ENCODE data around the gene IL17B. TPM values are rescaled to one million over a fixed set of nuclear protein-coding genes. Genes with fewer than 3 reads are reported as not detected.

Gene IL17B
- total and polyA plus RNA-seq, 2 of the 8 experiments (the other 6 are each of a cell fraction or from before 2014, with no cell fraction given): 0.18 TPM; not detected in 1

- no peak overlapping the region for H4K8ac ChIP-seq (ENCODE audit: extremely low read depth, insufficient read depth, low read length)
- DNase-seq (ENCODE audit: low read depth in 1 of 2, low spot score in 2 of 2) (no peak), FAIRE-seq (no peak)
- no peak overlapping the region for H2BK120ac ChIP-seq (replicated peaks; ENCODE audit: low read depth, low read length)
- H3K56ac ChIP-seq (replicated peaks; ENCODE audit: insufficient read length, low read depth, low read length): no peak overlapping the region
- no peak overlapping the region for H3K23ac ChIP-seq (ENCODE audit: insufficient read length)
- CTCF ChIA-PET (ENCODE audit: partially characterized antibody): interaction anchor here (0.6 to 46.1 kb wide), 11 partner anchors 8 to 76 kb away, joined by 3 to 1310 read pairs (median 4); partner anchors contain the start of genes GRPEL2 and IL17B
- no peak overlapping the region for H3K4me2 ChIP-seq (ENCODE audit: insufficient read depth in 1 of 2, low read depth in 2 of 2, low read length in 2 of 2)
- no peaks in the 10 kb centered on the region for H4K20me1 ChIP-seq (replicated peaks in 1 of 2; ENCODE audit: control insufficient read depth in 1 of 2, insufficient read depth in 2 of 2, low read length in 2 of 2)
- H3K79me2 ChIP-seq (ENCODE audit: control insufficient read depth in 1 of 2, insufficient read depth in 2 of 2, low read length in 2 of 2): no peaks in the 10 kb centered on the region
- H3K27ac ChIP-seq (ENCODE audit: low read depth, low read length): no peak overlapping the region
- H2AFZ ChIP-seq (ENCODE audit: low read length): no peak overlapping the region
- no peak overlapping the region for H3K4ac ChIP-seq (replicated peaks; ENCODE audit: insufficient read length, low read depth, low read length)
- no peaks in the 10 kb centered on the region for H3K27me3 ChIP-seq (replicated peaks in 1 of 4; ENCODE audit: control insufficient read depth in 3 of 4, extremely low read depth in 1 of 4, insufficient read depth in 3 of 4, low read length in 3 of 4)
- POLR2A ChIA-PET (ENCODE audit: partially characterized antibody): interaction anchor here (0.6 to 1.0 kb wide), 3 partner anchors 8 to 1245 kb away, joined by 3 to 4 read pairs (median 3); partner anchors contain the start of gene PCYOX1L
- no peak overlapping the region for H3K4me3 ChIP-seq (ENCODE audit: extremely low read depth in 1 of 4, insufficient read depth in 2 of 4, low read depth in 3 of 4, low read length in 4 of 4)
- no peak overlapping the region for H3K18ac ChIP-seq (ENCODE audit: extremely low read depth, low read length)
- no peaks in the 10 kb centered on the region; a peak in 4 of 7 replicates for H3K4me1 ChIP-seq (replicated peaks in 1 of 4; ENCODE audit: control insufficient read depth in 3 of 4, insufficient read depth in 4 of 4, low read length in 3 of 4)
- H2BK20ac ChIP-seq (ENCODE audit: low read length): no peak overlapping the region
- H2BK12ac ChIP-seq (ENCODE audit: low read depth, low read length): no peak overlapping the region
- H3K9ac ChIP-seq (replicated peaks in 1 of 4; ENCODE audit: extremely low read depth in 1 of 4, low read depth in 3 of 4, low read length in 3 of 4): no peak overlapping the region
- H2BK5ac ChIP-seq (ENCODE audit: low read depth, low read length): no peak overlapping the region
- WGBS, 2 experiments (ENCODE audit: extremely low coverage in 1 of 2, insufficient coverage in 1 of 2, insufficient read length in 1 of 2, insufficient replicate concordance in 2 of 2, low coverage in 1 of 2, low lambda C conversion rate in 2 of 2, missing lambda C conversion rate in 1 of 2): 91% methylated on average over 5 of the region's 6 CpGs; no CpG with 5 or more reads in 1 of the 2 experiments
- H3K36me3 ChIP-seq (ENCODE audit: control insufficient read depth in 2 of 4, insufficient read depth in 4 of 4, low read length in 3 of 4): no peaks in the 10 kb centered on the region
- H3K9me3 ChIP-seq (ENCODE audit: insufficient read depth in 2 of 2, low read depth in 1 of 2, low read length in 1 of 2): no peaks in the 10 kb centered on the region
- no peaks in the 10 kb centered on the region for H3K23me2 ChIP-seq (ENCODE audit: low read depth, low read length)
- no peak overlapping the region for H4K91ac ChIP-seq (replicated peaks; ENCODE audit: insufficient read length, low read length)
- no peak overlapping the region for H2AK5ac ChIP-seq (ENCODE audit: low read depth, low read length)
- no peak overlapping the region for H2BK15ac ChIP-seq (ENCODE audit: low read length)
- TF ChIP-seq NRF1 (IDR thresholded peaks at IDR 0.05; ENCODE audit: low read depth, low read length) (no peak), CBX8 (IDR thresholded peaks at IDR 0.05; ENCODE audit: borderline replicate concordance, low read depth, low read length) (no peak), ATF2 (IDR thresholded peaks at IDR 0.05; ENCODE audit: low read length) (no peak), CHD1 (IDR thresholded peaks at IDR 0.05; ENCODE audit: low read depth, low read length) (no peak), SP4 (IDR thresholded peaks at IDR 0.05; ENCODE audit: low read length) (no peak), GTF2F1 (IDR thresholded peaks at IDR 0.05; ENCODE audit: borderline replicate concordance, low read depth, low read length) (no peak), RFX5 (IDR thresholded peaks at IDR 0.05; ENCODE audit: borderline replicate concordance, low read depth, low read length) (no peak), RNF2 (IDR thresholded peaks at IDR 0.05; ENCODE audit: borderline replicate concordance, low read depth, low read length, missing control alignments, poor library complexity, severe bottlenecking) (no peak), CBX5 (IDR thresholded peaks at IDR 0.05; ENCODE audit: low read depth, low read length) (no peak), CHD2 (IDR thresholded peaks at IDR 0.05; ENCODE audit: low read length) (no peak), KDM4A (IDR thresholded peaks at IDR 0.05; ENCODE audit: low read depth, low read length, severe bottlenecking) (no peak), MAFK (IDR thresholded peaks at IDR 0.05; ENCODE audit: low read depth, low read length) (no peak)
- H4K5ac ChIP-seq (ENCODE audit: insufficient read length, low read depth, low read length): no peak overlapping the region
- no peaks in the 10 kb centered on the region for H3K79me1 ChIP-seq (ENCODE audit: low read depth, low read length)
- no peak overlapping the region for H3K14ac ChIP-seq (ENCODE audit: insufficient read length)
These were observed 3.7 kb downstream of the IL17B start for GRCh38 chr5:149375434-149375833.

Measured in H1 (cell line).